OCI-M1 (cell line): ENCODE measurements around the gene WDR18.
A peak's percentile ranks its signal among the peaks of the same experiment; 100 is the strongest.

Experiments
- DNase-seq: peaks from one replicate; lab custom pipeline; 2025; lab: John Stamatoyannopoulos, UW

The WDR18 gene

DNA sequence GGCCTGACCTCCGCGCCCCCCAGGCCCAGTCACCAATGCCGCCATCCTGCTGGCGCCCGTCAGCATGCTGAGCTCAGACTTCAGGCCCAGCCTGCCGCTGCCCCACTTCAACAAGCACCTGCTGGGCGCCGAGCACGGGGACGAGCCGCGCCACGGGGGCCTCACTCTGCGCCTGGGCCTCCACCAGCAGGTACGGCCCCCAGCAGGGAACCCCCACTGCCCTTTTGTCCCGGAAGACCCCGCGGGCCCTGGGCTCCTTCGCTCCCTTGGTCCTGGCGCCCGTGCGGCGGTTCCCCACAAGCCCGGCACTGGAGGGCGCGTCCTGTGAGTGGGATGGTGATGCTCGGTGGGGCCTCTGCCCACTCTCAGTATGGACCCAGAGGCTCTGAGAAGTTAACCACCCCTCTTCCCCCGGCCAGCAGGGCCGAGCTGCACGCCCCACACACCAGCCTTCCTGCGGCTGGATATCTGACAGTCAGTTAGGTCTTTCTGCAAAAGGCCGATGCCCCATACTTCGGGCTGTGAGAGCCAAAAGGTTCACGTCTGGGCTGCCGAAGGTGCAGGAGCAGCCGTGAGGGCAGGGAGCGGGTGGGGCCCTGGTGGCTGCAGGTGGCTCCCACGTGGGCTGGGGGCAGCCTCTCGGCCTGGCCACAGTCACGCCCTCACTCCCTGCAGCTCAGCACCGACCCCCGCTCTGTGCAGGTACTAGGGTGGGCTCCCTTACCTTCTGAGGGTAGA is 8.0 kb downstream of the WDR18 start:
- no peak for DNase-seq

GRCh38 chr19:992670-993055 is 8.5 kb downstream of the WDR18 start:
- DNase-seq = no peak

DNA sequence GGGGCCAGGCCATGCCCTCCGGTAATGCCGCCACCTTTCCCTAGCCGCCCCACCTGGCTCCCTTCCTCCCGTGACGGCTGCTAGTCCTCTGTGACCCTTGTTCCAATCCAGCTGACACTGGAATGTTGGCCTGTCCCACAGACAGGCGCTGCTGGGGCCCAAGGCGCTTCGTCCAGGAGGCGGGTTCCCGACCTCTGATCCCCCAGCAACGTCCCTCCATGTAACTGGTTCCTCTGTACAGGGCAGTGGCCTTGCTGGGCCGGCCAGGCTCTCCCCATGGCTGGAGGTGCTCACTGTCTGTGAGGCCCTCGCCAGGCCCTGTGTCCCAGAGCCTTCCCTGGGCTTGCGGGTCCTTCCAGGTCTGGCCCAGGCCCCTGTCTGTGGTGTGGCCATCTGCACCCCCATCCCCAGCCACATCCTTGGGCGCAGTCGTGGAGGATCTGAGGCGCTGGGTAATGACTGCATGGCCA is 9.3 kb downstream of the WDR18 start:
- DNase-seq = no peak

GRCh38 chr19:993831-994393 is 9.8 kb downstream of the WDR18 start:
- no peak for DNase-seq

GRCh38 chr19:994516-994915 is 10.4 kb downstream of the WDR18 start:
- DNase-seq = no peak

- no peak for DNase-seq
These were observed 11.1 kb downstream of the WDR18 start for GRCh38 chr19:995051-995827.

GRCh38 chr19:996051-996838 is 12.1 kb downstream of the WDR18 start:
- peak; percentile 6 for DNase-seq

- no peak for DNase-seq
These were observed 13.9 kb downstream of the WDR18 start for GRCh38 chr19:998064-998463.

DNA sequence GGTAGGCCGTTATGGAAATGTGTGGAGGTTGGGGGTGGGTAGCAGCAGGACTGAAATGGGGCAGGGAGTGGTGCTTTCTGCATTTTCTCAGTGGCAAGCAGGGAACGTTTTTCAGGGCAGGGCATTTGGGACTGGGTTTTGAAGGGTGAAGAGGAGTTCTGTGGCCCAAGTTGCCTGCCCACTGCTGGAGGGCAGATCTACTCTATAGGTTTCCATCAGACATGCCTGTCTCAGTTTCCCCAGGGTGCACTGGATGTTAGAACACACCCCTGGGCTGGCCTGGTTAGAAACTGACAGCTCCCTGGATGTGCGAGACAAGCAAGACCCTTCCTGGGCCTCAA is 15.2 kb downstream of the WDR18 start:
- no peak for DNase-seq

DNA sequence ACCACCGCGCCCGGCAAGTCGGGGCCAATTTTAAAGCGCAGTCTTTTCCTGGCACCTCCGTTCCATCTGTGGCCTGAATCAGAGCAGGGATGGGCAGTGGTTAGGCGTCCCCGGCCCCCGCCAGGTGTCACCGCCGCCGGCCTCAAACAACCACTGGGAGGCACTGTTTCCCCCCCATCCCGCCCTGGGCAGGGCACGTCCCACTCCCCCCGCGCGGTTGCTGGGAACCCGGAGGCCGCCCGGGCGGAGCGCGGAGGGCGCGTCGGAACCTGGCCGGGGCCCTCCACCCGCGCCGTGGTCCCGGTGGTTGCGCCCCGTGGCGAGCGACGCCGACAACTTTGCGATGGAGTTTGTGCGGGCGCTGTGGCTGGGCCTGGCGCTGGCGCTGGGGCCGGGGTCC is 15.9 kb downstream of the WDR18 start, which contains the start of gene GRIN3B:
TSS of gene GRIN3B (plus strand) at position 325 of the 400 bp plus-strand sequence. CDS start at position 344, 19 bp downstream.
- DNase-seq = peak; percentile 54

DNA sequence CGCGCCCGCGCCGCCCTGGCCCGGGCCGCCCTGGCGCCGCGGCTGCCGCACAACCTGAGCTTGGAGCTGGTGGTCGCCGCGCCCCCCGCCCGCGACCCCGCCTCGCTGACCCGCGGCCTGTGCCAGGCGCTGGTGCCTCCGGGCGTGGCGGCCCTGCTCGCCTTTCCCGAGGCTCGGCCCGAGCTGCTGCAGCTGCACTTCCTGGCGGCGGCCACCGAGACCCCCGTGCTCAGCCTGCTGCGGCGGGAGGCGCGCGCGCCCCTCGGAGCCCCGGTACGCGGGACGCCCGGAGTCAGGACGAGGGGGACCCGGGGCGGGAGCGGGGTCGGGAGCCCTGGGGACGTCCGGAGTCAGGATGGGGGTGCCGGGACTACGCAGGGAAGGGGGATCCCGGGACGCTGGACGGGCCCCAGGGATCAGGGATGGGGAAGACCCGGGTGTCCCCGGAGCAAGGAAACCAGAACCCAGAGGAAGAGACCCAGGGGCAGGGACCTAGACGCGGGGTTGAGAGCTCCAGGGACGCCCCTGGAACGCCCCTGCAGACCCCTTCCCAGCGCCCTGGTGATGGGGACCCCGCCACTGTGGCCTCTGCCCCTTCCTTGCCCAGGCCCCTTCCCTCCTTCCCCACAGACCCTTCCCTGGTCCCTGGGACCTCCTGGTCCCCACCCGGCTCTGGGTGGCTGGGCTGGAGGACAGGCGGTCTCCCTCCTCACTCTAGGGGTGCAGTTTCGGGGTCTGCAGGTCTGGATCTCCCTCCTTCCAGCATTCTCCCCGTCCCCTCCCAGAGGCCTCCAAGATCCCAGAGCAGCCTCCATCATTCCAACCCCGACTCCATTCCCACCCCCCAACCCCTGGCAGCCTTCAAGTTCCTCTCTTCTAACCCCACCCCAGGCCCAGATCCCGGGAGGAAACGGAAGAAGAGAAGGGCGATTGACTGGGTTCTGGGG is 16.7 kb downstream of the WDR18 start:
- DNase-seq = no peak

GRCh38 chr19:1001538-1002166 is 17.5 kb downstream of the WDR18 start:
- peak; percentile 61 for DNase-seq

DNA sequence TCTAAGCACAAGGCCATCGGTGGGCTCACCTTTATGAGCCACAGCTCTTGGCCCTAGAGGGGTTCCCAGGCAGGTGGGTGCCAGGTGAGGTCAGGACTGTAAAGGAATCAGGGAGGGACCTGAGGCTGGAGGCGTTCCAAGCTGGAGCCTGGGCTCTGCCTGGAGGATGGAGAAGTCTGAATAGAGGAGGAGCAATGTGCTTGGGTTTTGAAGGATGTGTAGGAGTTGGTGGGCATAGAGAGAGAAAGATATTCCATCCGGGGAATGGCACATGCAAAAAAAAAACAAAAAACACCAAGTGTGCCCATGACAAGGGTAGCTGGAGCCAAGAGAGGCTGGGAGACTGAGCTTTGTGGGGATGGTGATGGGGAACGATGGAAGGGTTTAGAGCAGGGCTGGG is 18.5 kb downstream of the WDR18 start:
- no peak for DNase-seq

- no peak for DNase-seq
These were observed 19.1 kb downstream of the WDR18 start for GRCh38 chr19:1003283-1003682.

- no peak for DNase-seq
These were observed 20.2 kb downstream of the WDR18 start for GRCh38 chr19:1004204-1004802.

GRCh38 chr19:1004803-1005664 is 20.9 kb downstream of the WDR18 start:
- DNase-seq = no peak

GRCh38 chr19:1006711-1007398 is 22.7 kb downstream of the WDR18 start:
- DNase-seq = no peak

DNA sequence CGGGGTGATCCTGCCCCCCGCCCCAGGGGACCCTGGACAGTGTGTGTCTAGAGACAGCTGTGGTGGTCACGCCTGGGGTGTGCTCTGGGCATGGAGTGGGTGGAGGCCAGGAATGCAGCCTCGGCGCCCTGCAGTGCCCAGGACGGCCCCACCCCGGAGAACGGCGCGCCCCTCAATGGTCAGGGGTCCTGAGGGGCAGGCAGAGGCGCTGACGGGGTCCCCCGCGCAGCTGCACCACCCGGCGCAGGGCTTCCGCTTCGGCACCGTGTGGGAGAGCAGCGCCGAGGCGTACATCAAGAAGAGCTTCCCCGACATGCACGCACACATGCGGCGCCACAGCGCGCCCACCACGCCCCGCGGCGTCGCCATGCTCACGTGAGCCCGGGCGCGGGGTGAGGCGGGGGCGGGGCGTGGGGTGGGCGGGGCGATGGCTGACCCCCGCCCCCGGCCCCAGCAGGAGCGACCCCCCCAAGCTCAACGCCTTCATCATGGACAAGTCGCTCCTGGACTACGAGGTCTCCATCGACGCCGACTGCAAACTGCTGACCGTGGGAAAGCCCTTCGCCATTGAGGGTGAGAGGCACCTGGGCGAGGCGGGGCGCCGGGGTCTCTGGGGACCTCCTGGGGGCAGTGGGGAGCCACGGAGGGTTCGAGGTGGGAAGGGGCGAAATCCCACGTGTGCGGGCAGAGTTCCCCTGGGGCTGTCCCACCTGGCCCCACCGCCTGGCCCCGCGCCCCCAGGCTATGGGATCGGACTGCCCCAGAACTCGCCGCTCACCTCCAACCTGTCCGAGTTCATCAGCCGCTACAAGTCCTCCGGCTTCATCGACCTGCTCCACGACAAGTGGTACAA is 23.5 kb downstream of the WDR18 start:
- DNase-seq = no peak
